ENCODE measurements around the gene NTRK3. TPM values are rescaled to one million over a fixed set of nuclear protein-coding genes. Genes with fewer than 3 reads are reported as not detected.

The NTRK3 gene
- 11.6 TPM for polyA plus RNA-seq (2013, experiment 1 of 2)
- 12.7 TPM for polyA plus RNA-seq (2013, experiment 2 of 2)

DNA sequence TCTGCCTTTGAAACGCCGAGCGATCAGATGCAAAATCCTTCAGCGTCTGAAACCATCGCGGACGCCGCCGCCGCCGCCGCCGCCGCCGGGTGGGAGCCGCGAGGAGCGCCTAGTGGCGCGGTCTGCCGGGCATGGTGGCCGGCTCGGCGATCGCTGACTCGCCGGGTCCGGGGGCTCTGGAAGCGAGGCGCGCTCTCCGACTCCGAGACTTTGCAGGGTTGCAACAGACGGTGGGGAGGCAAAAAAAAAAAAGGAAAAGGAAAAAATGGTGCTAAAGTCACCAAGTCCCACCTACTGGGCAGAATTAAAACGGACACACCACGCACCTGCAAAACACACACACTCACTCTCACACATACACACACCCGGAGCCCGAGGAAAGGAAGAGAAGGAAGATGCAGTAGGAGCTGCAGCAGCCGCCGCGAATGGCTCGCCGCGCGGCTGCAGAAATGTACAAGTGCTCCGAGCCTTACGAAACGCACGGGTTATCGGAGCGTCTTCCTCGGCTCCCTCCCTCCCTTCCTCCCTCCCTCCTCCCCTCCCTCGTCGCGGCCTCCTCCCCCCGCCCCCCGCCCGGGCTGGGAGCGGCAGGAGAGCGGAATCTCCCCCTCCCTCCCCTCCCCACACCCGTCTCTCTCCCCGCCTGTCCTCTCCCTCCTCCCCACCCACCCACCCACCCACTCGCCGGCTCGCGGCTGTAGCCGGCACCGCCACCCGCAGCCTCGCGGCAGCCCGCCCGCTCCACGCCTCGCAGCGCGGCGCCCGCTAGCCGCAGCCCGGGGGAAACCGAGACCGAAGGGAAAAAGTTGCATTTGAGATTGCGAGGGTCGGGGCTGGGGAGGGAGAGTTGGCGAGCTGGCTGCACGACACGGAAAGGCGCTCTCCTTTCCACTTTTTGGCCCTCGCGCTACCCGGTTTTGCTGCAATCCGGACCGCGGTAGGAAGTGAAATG lies at the start of gene NTRK3:
NTRK3 (minus strand) TSS at position 461 of the 952 bp plus-strand sequence. CDS start 586 bp downstream, outside the sequence.
- Histone ChIP-seq H3K9me3 (ENCODE audit: control insufficient read depth, low read length) (no peaks in the 10 kb centered on the region), H3K36me3 (ENCODE audit: control insufficient read depth, insufficient read depth, low read length) (peaks cover 3% of the 10 kb centered on the region), H3K4me3 (ENCODE audit: extremely low read depth, insufficient read depth, low read length, poor library complexity, severe bottlenecking) (peak within 1 kb of the TSS; percentile 47), H3K4me1 (ENCODE audit: control insufficient read depth, insufficient read depth, low read length, poor library complexity, severe bottlenecking) (peaks cover 5% of the 10 kb centered on the region), H3K27ac (ENCODE audit: low read depth, low read length, severe bottlenecking) (no peak within 1 kb of the TSS)
- WGBS, 2 experiments (ENCODE audit: insufficient coverage in 2 of 2) = 0 to 1% methylated on average over 39 to 48 of the region's 95 CpGs

DNA sequence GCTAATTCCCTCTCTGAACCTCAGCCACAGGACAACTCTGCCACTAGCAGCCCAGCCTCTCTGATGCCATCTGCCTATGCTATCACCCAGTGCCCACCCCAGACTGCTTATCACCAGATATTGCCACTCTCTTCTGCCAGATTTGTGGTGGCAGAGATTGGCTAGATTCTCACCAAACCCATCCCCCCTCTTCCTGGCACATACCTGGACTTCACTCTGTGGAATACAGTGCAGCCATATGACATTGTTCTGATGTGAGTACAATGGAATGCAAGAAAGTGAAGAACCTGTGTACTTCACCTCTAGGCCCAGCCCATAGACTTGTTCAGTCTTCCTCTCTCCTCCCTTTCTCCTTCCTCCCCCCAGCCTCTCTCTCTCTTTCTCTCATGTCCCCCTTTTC lies 46.9 kb upstream of the NTRK3 start:
- Histone ChIP-seq H3K36me3 (ENCODE audit: control insufficient read depth, insufficient read depth, low read length) (no peaks in the 10 kb centered on the region), H3K4me1 (ENCODE audit: control insufficient read depth, insufficient read depth, low read length, poor library complexity, severe bottlenecking) (no peaks in the 10 kb centered on the region), H3K27ac (ENCODE audit: low read depth, low read length, severe bottlenecking) (no peak overlapping the region), H3K9me3 (ENCODE audit: control insufficient read depth, low read length) (no peaks in the 10 kb centered on the region), H3K4me3 (ENCODE audit: extremely low read depth, insufficient read depth, low read length, poor library complexity, severe bottlenecking) (no peak overlapping the region)

DNA sequence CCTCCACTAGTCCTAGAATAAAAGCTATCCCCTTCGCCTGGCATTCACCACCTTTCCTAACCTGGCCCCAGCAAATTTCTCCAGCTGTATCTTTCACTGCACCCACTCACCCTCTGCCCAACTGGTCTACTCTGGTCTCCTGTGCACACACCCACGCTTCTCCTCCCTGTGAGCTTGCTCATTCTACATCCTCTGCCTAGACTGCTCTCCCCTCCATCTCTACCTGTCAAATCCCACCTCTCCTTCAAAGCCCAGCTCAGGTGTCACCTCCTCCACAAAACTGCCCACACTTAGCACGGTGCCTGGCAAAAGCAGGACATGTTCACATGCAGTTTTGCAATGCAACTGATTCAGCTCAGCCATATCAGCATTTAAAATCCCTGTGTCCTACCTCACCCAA lies 45.8 kb upstream of the NTRK3 start:
- WGBS, 2 experiments (ENCODE audit: insufficient coverage in 2 of 2) = 65 to 79% methylated on average over 2 to 3 of the region's 3 CpGs
- no peak overlapping the region for H3K27ac ChIP-seq (ENCODE audit: low read depth, low read length, severe bottlenecking)
- H3K4me3 ChIP-seq (ENCODE audit: extremely low read depth, insufficient read depth, low read length, poor library complexity, severe bottlenecking) = no peak overlapping the region
- no peaks in the 10 kb centered on the region for H3K4me1 ChIP-seq (ENCODE audit: control insufficient read depth, insufficient read depth, low read length, poor library complexity, severe bottlenecking)
- no peaks in the 10 kb centered on the region for H3K9me3 ChIP-seq (ENCODE audit: control insufficient read depth, low read length)
- H3K36me3 ChIP-seq (ENCODE audit: control insufficient read depth, insufficient read depth, low read length) = no peaks in the 10 kb centered on the region

DNA sequence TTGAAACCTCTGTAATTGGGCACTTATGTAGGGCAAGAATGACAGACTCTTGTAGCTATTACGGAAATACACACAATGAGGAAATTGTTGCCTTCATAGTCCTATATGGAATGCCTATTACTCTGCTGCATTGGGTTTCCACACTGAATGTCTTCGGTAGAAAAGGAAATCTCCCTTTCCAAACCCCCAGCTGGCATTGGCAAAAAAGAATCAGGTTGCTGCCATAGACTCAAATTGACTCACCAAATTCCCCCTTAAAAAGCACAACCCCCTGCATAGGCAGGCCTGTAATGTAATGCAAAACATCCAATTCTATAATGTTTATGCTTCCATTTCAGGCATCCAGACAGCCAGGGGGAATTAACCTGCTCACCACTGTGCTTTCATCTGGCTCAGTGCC lies 44.8 kb upstream of the NTRK3 start:
- H3K27ac ChIP-seq (ENCODE audit: low read depth, low read length, severe bottlenecking) = no peak overlapping the region
- H3K36me3 ChIP-seq (ENCODE audit: control insufficient read depth, insufficient read depth, low read length) = no peaks in the 10 kb centered on the region

DNA sequence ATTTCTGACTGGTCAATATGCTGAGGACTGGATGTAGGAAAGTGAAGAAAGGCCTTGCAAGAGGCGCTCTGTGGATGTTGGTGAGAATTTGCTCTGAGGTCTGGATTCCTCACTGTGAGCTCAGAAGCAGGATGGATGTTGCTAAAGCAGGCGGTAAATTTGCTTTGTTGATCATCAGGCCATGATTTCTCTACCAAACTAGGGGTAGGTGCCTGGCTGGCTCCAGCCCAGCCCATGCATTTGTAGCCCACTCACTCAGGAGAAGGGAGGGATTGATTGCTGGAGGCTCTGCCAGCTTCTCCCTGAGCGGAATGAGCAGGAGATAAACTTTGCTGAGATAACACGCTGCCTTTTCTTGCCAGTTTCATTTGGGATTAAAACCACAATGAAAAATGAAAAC lies 44.3 kb upstream of the NTRK3 start:
- no peaks in the 10 kb centered on the region for H3K36me3 ChIP-seq (ENCODE audit: control insufficient read depth, insufficient read depth, low read length)
- no peak overlapping the region for H3K4me3 ChIP-seq (ENCODE audit: extremely low read depth, insufficient read depth, low read length, poor library complexity, severe bottlenecking)
- WGBS, 2 experiments (ENCODE audit: insufficient coverage in 2 of 2) = 86 to 100% methylated on average over 1 to 3 of the region's 4 CpGs
- no peaks in the 10 kb centered on the region for H3K9me3 ChIP-seq (ENCODE audit: control insufficient read depth, low read length)
- H3K4me1 ChIP-seq (ENCODE audit: control insufficient read depth, insufficient read depth, low read length, poor library complexity, severe bottlenecking) = no peaks in the 10 kb centered on the region
- H3K27ac ChIP-seq (ENCODE audit: low read depth, low read length, severe bottlenecking) = no peak overlapping the region

More for the DNA sequence above, 44.8 kb upstream of the NTRK3 start:
- Histone ChIP-seq H3K4me3 (ENCODE audit: extremely low read depth, insufficient read depth, low read length, poor library complexity, severe bottlenecking) (no peak overlapping the region), H3K4me1 (ENCODE audit: control insufficient read depth, insufficient read depth, low read length, poor library complexity, severe bottlenecking) (no peaks in the 10 kb centered on the region), H3K9me3 (ENCODE audit: control insufficient read depth, low read length) (no peaks in the 10 kb centered on the region)
- WGBS, 2 experiments (ENCODE audit: insufficient coverage in 2 of 2) = 75 to 81% methylated on average over 1 to 2 of the region's 2 CpGs

DNA sequence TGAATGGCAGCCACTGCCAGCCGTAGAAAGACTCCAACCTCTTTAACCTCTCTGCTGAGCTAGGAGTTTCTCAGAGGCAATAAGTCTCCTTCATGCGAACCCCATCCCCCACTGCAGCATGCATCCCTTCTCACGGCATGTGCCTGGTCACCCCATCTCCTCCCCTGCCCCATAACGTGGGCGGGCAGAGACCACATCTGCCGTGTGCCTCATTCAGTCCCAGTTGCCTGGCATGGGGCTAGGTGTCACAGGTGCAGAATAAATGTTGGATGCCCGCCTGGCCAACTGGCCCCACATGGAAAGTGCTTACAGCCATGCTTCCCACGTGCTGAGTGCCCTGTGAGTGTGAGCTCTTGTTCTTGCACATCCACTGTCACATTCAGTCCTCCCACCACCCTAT lies 43.5 kb upstream of the NTRK3 start:
- no peaks in the 10 kb centered on the region for H3K9me3 ChIP-seq (ENCODE audit: control insufficient read depth, low read length)
- H3K36me3 ChIP-seq (ENCODE audit: control insufficient read depth, insufficient read depth, low read length) = no peaks in the 10 kb centered on the region
- H3K4me1 ChIP-seq (ENCODE audit: control insufficient read depth, insufficient read depth, low read length, poor library complexity, severe bottlenecking) = no peaks in the 10 kb centered on the region
- no peak overlapping the region for H3K27ac ChIP-seq (ENCODE audit: low read depth, low read length, severe bottlenecking)
- WGBS, 2 experiments (ENCODE audit: insufficient coverage in 2 of 2) = 69 to 71% methylated on average over 4 to 8 of the region's 8 CpGs
- H3K4me3 ChIP-seq (ENCODE audit: extremely low read depth, insufficient read depth, low read length, poor library complexity, severe bottlenecking) = no peak overlapping the region

DNA sequence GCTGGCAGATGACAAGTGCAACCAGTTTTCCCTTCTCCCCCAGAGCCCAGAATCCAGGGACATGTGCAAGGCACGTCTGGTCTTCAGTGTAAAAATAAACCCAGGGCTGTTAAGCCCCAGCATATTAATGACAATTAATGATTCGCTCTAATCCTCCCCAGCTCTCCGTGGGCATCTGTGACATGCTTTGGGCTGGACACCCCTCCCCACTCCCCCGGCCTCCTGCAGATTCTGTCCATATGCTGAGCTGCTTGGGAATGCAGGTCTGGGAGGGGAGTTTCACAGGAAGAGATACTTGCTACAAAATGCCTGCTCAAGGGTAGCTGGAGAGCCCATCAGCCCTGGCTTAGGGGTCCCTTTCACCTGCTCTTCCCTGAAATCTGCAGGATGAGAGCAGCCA lies 43.0 kb upstream of the NTRK3 start:
- Histone ChIP-seq H3K36me3 (ENCODE audit: control insufficient read depth, insufficient read depth, low read length) (no peaks in the 10 kb centered on the region), H3K4me3 (ENCODE audit: extremely low read depth, insufficient read depth, low read length, poor library complexity, severe bottlenecking) (no peak overlapping the region), H3K9me3 (ENCODE audit: control insufficient read depth, low read length) (no peaks in the 10 kb centered on the region), H3K4me1 (ENCODE audit: control insufficient read depth, insufficient read depth, low read length, poor library complexity, severe bottlenecking) (no peaks in the 10 kb centered on the region), H3K27ac (ENCODE audit: low read depth, low read length, severe bottlenecking) (no peak overlapping the region)
- WGBS, 2 experiments (ENCODE audit: insufficient coverage in 2 of 2) = 44 to 56% methylated on average over 3 to 4 of the region's 4 CpGs

DNA sequence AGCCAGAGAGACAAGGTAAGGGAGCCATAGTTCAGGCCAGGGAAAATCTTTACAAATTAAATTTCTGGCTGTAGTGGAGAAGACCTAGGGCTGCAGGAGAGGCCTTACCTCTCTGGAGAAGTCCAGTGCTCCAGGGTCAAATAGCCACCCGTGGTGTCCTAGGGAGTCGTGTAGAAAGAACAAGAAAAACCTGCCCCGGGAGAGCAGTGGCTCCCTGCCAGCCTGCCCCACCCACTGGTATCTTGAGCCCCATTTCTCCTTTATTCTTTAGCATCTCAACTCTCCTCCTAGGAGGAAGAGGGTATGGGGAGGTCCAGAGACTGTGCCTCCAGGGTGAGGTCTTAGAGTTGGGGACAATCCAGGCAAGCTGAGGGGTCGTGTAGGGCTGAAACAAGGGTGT lies 32.1 kb upstream of the NTRK3 start:
- Histone ChIP-seq H3K27ac (ENCODE audit: low read depth, low read length, severe bottlenecking) (no peak overlapping the region), H3K9me3 (ENCODE audit: control insufficient read depth, low read length) (no peaks in the 10 kb centered on the region), H3K36me3 (ENCODE audit: control insufficient read depth, insufficient read depth, low read length) (no peaks in the 10 kb centered on the region), H3K4me1 (ENCODE audit: control insufficient read depth, insufficient read depth, low read length, poor library complexity, severe bottlenecking) (no peaks in the 10 kb centered on the region), H3K4me3 (ENCODE audit: extremely low read depth, insufficient read depth, low read length, poor library complexity, severe bottlenecking) (no peak overlapping the region)
- 67% methylated on average over 1 of the region's 4 CpGs; no CpG with 5 or more reads in 1 of the 2 experiments for WGBS, 2 experiments (ENCODE audit: insufficient coverage in 2 of 2)

DNA sequence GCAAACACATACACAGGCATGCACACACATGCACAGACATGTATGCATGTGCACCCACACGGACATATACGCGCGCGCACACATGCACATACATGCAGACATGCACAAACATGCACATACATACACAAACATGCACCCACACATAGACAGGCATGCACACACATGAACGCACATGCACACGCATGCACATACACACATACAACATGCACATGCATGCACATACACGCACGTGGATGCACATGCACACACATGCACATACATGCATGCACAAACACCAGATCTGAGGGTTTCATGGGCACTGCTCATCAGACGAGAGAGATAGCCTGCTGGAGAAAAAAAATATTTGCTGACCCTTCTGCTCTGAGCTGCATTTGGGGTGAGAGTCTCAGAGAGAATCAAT lies 31.7 kb upstream of the NTRK3 start:
- no peak overlapping the region for H3K4me3 ChIP-seq (ENCODE audit: extremely low read depth, insufficient read depth, low read length, poor library complexity, severe bottlenecking)
- 89 to 90% methylated on average over 8 to 10 of the region's 10 CpGs for WGBS, 2 experiments (ENCODE audit: insufficient coverage in 2 of 2)
- no peaks in the 10 kb centered on the region for H3K9me3 ChIP-seq (ENCODE audit: control insufficient read depth, low read length)
- H3K36me3 ChIP-seq (ENCODE audit: control insufficient read depth, insufficient read depth, low read length) = no peaks in the 10 kb centered on the region
- no peak overlapping the region for H3K27ac ChIP-seq (ENCODE audit: low read depth, low read length, severe bottlenecking)
- no peaks in the 10 kb centered on the region for H3K4me1 ChIP-seq (ENCODE audit: control insufficient read depth, insufficient read depth, low read length, poor library complexity, severe bottlenecking)

DNA sequence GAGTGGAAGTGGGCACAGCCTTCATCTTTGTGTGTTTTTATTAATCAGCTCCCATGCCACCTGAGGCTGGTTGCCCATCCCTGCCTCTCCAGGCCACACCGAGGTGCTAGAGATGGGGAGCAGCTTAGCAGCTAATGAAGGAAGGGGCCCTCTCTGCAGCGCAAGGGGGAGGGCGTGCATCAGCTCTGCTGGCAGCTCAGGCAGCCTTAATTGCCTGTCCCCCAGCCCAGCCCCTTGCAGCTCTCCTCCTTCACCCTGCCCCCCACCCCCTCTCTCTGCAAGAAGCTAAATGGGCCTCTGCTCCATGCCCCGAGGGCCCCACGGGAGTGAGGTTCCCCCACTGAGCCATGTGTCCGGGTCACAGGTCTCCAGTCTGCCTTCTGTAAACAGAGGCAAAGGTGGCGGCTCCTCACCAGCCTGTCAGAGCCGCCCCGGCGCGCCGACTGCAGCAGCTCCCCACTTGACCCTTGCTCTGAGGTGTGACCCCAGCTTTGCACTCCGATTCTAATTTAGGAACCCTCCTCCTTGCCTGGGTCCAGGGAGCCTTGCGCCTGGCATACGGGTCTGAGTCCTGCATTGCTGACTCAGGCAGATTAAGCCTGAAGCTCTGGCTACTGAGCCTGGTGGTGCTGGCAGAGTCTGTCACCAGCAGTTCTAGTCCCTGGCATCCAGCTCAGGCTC lies 27.9 kb upstream of the NTRK3 start:
- Histone ChIP-seq H3K36me3 (ENCODE audit: control insufficient read depth, insufficient read depth, low read length) (no peaks in the 10 kb centered on the region), H3K4me1 (ENCODE audit: control insufficient read depth, insufficient read depth, low read length, poor library complexity, severe bottlenecking) (no peaks in the 10 kb centered on the region), H3K4me3 (ENCODE audit: extremely low read depth, insufficient read depth, low read length, poor library complexity, severe bottlenecking) (no peak overlapping the region), H3K9me3 (ENCODE audit: control insufficient read depth, low read length) (no peaks in the 10 kb centered on the region), H3K27ac (ENCODE audit: low read depth, low read length, severe bottlenecking) (no peak overlapping the region)
- WGBS, 2 experiments (ENCODE audit: insufficient coverage in 2 of 2) = 44 to 72% methylated on average over 8 to 15 of the region's 15 CpGs

DNA sequence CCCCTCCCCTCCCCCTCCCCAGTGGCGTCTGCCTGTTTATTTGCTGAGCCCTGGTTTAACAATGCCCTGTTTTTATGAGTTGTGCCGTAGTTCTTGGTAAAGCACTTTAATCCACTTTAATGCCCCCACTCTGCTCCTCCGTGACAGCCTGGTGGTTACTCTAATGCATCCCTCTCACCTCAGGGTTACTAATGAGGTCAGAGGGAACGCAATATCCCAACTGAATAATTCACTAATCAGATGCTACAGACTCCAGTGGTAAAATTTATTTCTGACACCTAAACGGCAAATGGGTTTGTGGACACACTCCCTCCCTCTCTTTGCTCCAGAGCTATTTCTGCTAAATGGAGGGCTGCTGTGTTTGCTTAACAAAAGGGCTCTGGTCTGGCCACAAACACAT lies 26.1 kb upstream of the NTRK3 start:
- Histone ChIP-seq H3K4me1 (ENCODE audit: control insufficient read depth, insufficient read depth, low read length, poor library complexity, severe bottlenecking) (no peaks in the 10 kb centered on the region), H3K9me3 (ENCODE audit: control insufficient read depth, low read length) (no peaks in the 10 kb centered on the region), H3K27ac (ENCODE audit: low read depth, low read length, severe bottlenecking) (no peak overlapping the region), H3K36me3 (ENCODE audit: control insufficient read depth, insufficient read depth, low read length) (no peaks in the 10 kb centered on the region), H3K4me3 (ENCODE audit: extremely low read depth, insufficient read depth, low read length, poor library complexity, severe bottlenecking) (no peak overlapping the region)
- 69 to 81% methylated on average over 2 to 4 of the region's 5 CpGs for WGBS, 2 experiments (ENCODE audit: insufficient coverage in 2 of 2)

Measured in mesodermal cell (in vitro differentiated cells).